IPS DF 19.7 (cell line): ENCODE measurements around the gene MCTP1.

Experiments
- DNase-seq: peaks from one replicate; pipeline ENCODE4 v3.0.0-alpha.2; 2013; ENCODE audit warnings: low read depth, low spot score

Gene MCTP1

GRCh38 chr5:95124731-95125130 is 160.2 kb downstream of the MCTP1 start:
- DNase-seq, result no peak

GRCh38 chr5:95124101-95124500 is 160.8 kb downstream of the MCTP1 start:
- no peak for DNase-seq

GRCh38 chr5:95114902-95115301 is 170.0 kb downstream of the MCTP1 start:
- no peak for DNase-seq

GRCh38 chr5:95114305-95114704 is 170.6 kb downstream of the MCTP1 start:
- no peak for DNase-seq

- DNase-seq, result no peak
These were observed 171.4 kb downstream of the MCTP1 start for GRCh38 chr5:95113489-95113888.

- no peak for DNase-seq
These were observed 173.8 kb downstream of the MCTP1 start for GRCh38 chr5:95111141-95111540.

- no peak for DNase-seq
These were observed 174.8 kb downstream of the MCTP1 start for GRCh38 chr5:95110118-95110517.

- no peak for DNase-seq
These were observed 177.8 kb downstream of the MCTP1 start for GRCh38 chr5:95107138-95107537.

GRCh38 chr5:95105638-95106037 is 179.3 kb downstream of the MCTP1 start:
- no peak for DNase-seq

GRCh38 chr5:95102687-95103086 is 182.2 kb downstream of the MCTP1 start:
- no peak for DNase-seq

GRCh38 chr5:95102080-95102479 is 182.8 kb downstream of the MCTP1 start:
- no peak for DNase-seq

GRCh38 chr5:95100551-95100950 is 184.3 kb downstream of the MCTP1 start:
- DNase-seq, result no peak

GRCh38 chr5:95098012-95098411 is 186.9 kb downstream of the MCTP1 start:
- no peak for DNase-seq

- no peak for DNase-seq
These were observed 191.7 kb downstream of the MCTP1 start for GRCh38 chr5:95093211-95093610.

GRCh38 chr5:95090774-95091173 is 194.1 kb downstream of the MCTP1 start:
- no peak for DNase-seq

GRCh38 chr5:95087816-95088317 is 197.0 kb downstream of the MCTP1 start:
- DNase-seq, result no peak

GRCh38 chr5:95086927-95087815 is 197.7 kb downstream of the MCTP1 start:
- DNase-seq, result no peak

- no peak for DNase-seq
These were observed 200.1 kb downstream of the MCTP1 start for GRCh38 chr5:95084757-95085156.

- DNase-seq, result no peak
These were observed 201.3 kb downstream of the MCTP1 start for GRCh38 chr5:95083606-95084005.

- peak; percentile 35 for DNase-seq
These were observed 202.9 kb downstream of the MCTP1 start for GRCh38 chr5:95081982-95082381.

- DNase-seq, result no peak
These were observed 203.4 kb downstream of the MCTP1 start for GRCh38 chr5:95081500-95081960.

GRCh38 chr5:95080441-95080840 is 204.5 kb downstream of the MCTP1 start:
- DNase-seq, result no peak

- no peak for DNase-seq
These were observed 204.9 kb downstream of the MCTP1 start for GRCh38 chr5:95080030-95080429.
